ENCODE results near the gene MYEF2.

DNA sequence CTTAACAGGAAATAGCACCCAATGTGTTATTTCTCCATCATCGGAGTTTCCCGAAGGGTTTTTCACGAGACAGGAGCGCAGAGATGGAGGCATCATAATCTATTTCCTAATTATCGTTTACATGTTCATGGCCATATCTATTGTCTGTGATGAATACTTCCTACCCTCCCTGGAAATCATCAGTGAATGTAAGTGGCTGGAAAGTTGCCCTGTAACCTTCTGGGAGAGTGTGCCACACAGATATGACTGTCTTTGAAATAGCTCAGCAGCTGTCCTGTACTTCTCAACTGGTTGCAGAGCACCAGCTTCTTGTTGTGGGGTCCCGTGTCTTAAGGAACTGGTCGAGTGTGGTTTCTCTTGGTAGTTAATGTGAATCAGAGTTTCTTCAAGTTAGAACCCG is 56.2 kb downstream of the MYEF2 start:
- TF ChIP-seq, protein P1, sequence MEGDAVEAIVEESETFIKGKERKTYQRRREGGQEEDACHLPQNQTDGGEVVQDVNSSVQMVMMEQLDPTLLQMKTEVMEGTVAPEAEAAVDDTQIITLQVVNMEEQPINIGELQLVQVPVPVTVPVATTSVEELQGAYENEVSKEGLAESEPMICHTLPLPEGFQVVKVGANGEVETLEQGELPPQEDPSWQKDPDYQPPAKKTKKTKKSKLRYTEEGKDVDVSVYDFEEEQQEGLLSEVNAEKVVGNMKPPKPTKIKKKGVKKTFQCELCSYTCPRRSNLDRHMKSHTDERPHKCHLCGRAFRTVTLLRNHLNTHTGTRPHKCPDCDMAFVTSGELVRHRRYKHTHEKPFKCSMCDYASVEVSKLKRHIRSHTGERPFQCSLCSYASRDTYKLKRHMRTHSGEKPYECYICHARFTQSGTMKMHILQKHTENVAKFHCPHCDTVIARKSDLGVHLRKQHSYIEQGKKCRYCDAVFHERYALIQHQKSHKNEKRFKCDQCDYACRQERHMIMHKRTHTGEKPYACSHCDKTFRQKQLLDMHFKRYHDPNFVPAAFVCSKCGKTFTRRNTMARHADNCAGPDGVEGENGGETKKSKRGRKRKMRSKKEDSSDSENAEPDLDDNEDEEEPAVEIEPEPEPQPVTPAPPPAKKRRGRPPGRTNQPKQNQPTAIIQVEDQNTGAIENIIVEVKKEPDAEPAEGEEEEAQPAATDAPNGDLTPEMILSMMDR (conservative IDR thresholded peaks at IDR 0.05; ENCODE audit: low read depth in 2 of 2): no peak
- TF ChIP-seq EZH2 (IDR thresholded peaks at IDR 0.05; ENCODE audit: low read depth, unreplicated experiment): no peak
- no peak for TF ChIP-seq POLR2AphosphoS5 (IDR thresholded peaks at IDR 0.05; ENCODE audit: low read depth)
- no peak for TF ChIP-seq EZH2phosphoT487 (IDR thresholded peaks at IDR 0.05; ENCODE audit: unreplicated experiment)
- no peak for TF ChIP-seq CREB1 (CRISPR knock-in tag; IDR thresholded peaks at IDR 0.05; ENCODE audit: low read depth)
- no peak for TF ChIP-seq JUNB (IDR thresholded peaks at IDR 0.05; ENCODE audit: unreplicated experiment)
- TF ChIP-seq, protein P2, sequence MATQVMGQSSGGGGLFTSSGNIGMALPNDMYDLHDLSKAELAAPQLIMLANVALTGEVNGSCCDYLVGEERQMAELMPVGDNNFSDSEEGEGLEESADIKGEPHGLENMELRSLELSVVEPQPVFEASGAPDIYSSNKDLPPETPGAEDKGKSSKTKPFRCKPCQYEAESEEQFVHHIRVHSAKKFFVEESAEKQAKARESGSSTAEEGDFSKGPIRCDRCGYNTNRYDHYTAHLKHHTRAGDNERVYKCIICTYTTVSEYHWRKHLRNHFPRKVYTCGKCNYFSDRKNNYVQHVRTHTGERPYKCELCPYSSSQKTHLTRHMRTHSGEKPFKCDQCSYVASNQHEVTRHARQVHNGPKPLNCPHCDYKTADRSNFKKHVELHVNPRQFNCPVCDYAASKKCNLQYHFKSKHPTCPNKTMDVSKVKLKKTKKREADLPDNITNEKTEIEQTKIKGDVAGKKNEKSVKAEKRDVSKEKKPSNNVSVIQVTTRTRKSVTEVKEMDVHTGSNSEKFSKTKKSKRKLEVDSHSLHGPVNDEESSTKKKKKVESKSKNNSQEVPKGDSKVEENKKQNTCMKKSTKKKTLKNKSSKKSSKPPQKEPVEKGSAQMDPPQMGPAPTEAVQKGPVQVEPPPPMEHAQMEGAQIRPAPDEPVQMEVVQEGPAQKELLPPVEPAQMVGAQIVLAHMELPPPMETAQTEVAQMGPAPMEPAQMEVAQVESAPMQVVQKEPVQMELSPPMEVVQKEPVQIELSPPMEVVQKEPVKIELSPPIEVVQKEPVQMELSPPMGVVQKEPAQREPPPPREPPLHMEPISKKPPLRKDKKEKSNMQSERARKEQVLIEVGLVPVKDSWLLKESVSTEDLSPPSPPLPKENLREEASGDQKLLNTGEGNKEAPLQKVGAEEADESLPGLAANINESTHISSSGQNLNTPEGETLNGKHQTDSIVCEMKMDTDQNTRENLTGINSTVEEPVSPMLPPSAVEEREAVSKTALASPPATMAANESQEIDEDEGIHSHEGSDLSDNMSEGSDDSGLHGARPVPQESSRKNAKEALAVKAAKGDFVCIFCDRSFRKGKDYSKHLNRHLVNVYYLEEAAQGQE (IDR thresholded peaks at IDR 0.05; ENCODE audit: unreplicated experiment): no peak
- TF ChIP-seq NANOG (IDR thresholded peaks at IDR 0.05; ENCODE audit: borderline replicate concordance): no peak
- TF ChIP-seq ZNF331 (CRISPR knock-in tag; IDR thresholded peaks at IDR 0.05; ENCODE audit: low read depth): no peak
- TF ChIP-seq, protein P3, sequence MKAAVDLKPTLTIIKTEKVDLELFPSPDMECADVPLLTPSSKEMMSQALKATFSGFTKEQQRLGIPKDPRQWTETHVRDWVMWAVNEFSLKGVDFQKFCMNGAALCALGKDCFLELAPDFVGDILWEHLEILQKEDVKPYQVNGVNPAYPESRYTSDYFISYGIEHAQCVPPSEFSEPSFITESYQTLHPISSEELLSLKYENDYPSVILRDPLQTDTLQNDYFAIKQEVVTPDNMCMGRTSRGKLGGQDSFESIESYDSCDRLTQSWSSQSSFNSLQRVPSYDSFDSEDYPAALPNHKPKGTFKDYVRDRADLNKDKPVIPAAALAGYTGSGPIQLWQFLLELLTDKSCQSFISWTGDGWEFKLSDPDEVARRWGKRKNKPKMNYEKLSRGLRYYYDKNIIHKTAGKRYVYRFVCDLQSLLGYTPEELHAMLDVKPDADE (IDR thresholded peaks at IDR 0.05): no peak
- TF ChIP-seq STAT1 (IDR thresholded peaks at IDR 0.05; ENCODE audit: unreplicated experiment): no peak
- TF ChIP-seq, protein P4, sequence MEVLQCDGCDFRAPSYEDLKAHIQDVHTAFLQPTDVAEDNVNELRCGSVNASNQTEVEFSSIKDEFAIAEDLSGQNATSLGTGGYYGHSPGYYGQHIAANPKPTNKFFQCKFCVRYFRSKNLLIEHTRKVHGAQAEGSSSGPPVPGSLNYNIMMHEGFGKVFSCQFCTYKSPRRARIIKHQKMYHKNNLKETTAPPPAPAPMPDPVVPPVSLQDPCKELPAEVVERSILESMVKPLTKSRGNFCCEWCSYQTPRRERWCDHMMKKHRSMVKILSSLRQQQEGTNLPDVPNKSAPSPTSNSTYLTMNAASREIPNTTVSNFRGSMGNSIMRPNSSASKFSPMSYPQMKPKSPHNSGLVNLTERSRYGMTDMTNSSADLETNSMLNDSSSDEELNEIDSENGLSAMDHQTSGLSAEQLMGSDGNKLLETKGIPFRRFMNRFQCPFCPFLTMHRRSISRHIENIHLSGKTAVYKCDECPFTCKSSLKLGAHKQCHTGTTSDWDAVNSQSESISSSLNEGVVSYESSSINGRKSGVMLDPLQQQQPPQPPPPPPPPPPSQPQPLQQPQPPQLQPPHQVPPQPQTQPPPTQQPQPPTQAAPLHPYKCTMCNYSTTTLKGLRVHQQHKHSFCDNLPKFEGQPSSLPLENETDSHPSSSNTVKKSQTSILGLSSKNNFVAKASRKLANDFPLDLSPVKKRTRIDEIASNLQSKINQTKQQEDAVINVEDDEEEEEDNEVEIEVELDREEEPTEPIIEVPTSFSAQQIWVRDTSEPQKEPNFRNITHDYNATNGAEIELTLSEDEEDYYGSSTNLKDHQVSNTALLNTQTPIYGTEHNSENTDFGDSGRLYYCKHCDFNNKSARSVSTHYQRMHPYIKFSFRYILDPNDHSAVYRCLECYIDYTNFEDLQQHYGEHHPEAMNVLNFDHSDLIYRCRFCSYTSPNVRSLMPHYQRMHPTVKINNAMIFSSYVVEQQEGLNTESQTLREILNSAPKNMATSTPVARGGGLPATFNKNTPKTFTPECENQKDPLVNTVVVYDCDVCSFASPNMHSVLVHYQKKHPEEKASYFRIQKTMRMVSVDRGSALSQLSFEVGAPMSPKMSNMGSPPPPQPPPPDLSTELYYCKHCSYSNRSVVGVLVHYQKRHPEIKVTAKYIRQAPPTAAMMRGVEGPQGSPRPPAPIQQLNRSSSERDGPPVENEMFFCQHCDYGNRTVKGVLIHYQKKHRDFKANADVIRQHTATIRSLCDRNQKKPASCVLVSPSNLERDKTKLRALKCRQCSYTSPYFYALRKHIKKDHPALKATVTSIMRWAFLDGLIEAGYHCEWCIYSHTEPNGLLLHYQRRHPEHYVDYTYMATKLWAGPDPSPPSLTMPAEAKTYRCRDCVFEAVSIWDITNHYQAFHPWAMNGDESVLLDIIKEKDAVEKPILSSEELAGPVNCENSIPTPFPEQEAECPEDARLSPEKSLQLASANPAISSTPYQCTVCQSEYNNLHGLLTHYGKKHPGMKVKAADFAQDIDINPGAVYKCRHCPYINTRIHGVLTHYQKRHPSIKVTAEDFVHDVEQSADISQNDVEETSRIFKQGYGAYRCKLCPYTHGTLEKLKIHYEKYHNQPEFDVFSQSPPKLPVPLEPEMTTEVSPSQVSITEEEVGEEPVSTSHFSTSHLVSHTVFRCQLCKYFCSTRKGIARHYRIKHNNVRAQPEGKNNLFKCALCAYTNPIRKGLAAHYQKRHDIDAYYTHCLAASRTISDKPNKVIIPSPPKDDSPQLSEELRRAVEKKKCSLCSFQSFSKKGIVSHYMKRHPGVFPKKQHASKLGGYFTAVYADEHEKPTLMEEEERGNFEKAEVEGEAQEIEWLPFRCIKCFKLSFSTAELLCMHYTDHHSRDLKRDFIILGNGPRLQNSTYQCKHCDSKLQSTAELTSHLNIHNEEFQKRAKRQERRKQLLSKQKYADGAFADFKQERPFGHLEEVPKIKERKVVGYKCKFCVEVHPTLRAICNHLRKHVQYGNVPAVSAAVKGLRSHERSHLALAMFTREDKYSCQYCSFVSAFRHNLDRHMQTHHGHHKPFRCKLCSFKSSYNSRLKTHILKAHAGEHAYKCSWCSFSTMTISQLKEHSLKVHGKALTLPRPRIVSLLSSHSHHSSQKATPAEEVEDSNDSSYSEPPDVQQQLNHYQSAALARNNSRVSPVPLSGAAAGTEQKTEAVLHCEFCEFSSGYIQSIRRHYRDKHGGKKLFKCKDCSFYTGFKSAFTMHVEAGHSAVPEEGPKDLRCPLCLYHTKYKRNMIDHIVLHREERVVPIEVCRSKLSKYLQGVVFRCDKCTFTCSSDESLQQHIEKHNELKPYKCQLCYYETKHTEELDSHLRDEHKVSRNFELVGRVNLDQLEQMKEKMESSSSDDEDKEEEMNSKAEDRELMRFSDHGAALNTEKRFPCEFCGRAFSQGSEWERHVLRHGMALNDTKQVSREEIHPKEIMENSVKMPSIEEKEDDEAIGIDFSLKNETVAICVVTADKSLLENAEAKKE (CRISPR knock-in tag; IDR thresholded peaks at IDR 0.05): no peak

Measured in GM23338 (cell line).